Renal cortex interstitium (tissue), 15 donors: ENCODE results near the gene C9orf57. TPM values are rescaled to one million over a fixed set of nuclear protein-coding genes. Genes with fewer than 3 reads are reported as not detected.
"Not testable (repeated sequence)": the region's sequence is repeated elsewhere in the genome, so short reads cannot be mapped to it uniquely, and the experiment has no call there.

Source experiments
- DNase-seq, 11 donors: peaks; one replicate each; pipeline ENCODE4 v3.0.0-alpha.2; 2013; ENCODE audit warnings: low read depth in 9 of 11, low spot score in 4 of 11; ENCODE audit errors: extremely low read depth in 1 of 11
- long read RNA-seq, 16 experiments: transcript quantifications; one replicate each; lab custom pipeline, GENCODE V29; 2026
- polyA plus RNA-seq, 3 donors: library from polyadenylated mRNA; unstranded; fragments of 120-200 nt; gene quantifications; one replicate each; pipeline ENCODE4 v1.2.1, GENCODE V29; 2013; ENCODE audit not compliant: insufficient read length in 3 of 3

Gene C9orf57
- polyA plus RNA-seq, result not detected
- long read RNA-seq, donor 1, result 0 reads
- long read RNA-seq, donor 2, result 0 reads
- long read RNA-seq, donor 3, result 0 reads
- long read RNA-seq, donor 4, result 0 reads
- long read RNA-seq, donor 5, result 0 reads
- long read RNA-seq, donor 6, result 0 reads
- long read RNA-seq, donor 7, result 0 reads
- long read RNA-seq, donor 8, result 0 reads
- long read RNA-seq, donor 9, result 0 reads
- long read RNA-seq, donor 10, result 0 reads
- long read RNA-seq, donor 11, result 0 reads
- long read RNA-seq, donor 12, result 0 reads
- long read RNA-seq, donor 13, result 0 reads
- long read RNA-seq, donor 14, result 0 reads
- long read RNA-seq, donor 15, result 0 reads
- long read RNA-seq, donor 16, result 0 reads

- no peak for DNase-seq
These were observed at the start of gene C9orf57 for GRCh38 chr9:72060513-72060912. Gene C9orf57 (minus strand): TSS chr9:72060613. CDS start chr9:72059331, 1,282 bp downstream.

- DNase-seq, result no peak
These were observed 42.1 kb upstream of the C9orf57 start for GRCh38 chr9:72102520-72102919.

GRCh38 chr9:72095520-72095919 lies 35.1 kb upstream of the C9orf57 start:
- not testable (repeated sequence) for DNase-seq

GRCh38 chr9:72092820-72093219 lies 32.4 kb upstream of the C9orf57 start:
- DNase-seq, result no peak

GRCh38 chr9:72089451-72090130 lies 29.2 kb upstream of the C9orf57 start:
- peak in 7 of 11 donors; percentile 2 to 19 (median 9) for DNase-seq

GRCh38 chr9:72082536-72082935 lies 22.1 kb upstream of the C9orf57 start:
- DNase-seq, result no peak

- not testable (repeated sequence) for DNase-seq
These were observed 14.3 kb upstream of the C9orf57 start for GRCh38 chr9:72074666-72075065.

- no peak for DNase-seq
These were observed 4.7 kb upstream of the C9orf57 start for GRCh38 chr9:72065076-72065475.

GRCh38 chr9:72052122-72052521 lies 8.3 kb downstream of the C9orf57 start:
- DNase-seq, result no peak

- DNase-seq, result no peak
These were observed 11.6 kb downstream of the C9orf57 start for GRCh38 chr9:72048850-72049249.

- no peak for DNase-seq
These were observed 13.6 kb downstream of the C9orf57 start for GRCh38 chr9:72046630-72047456.

GRCh38 chr9:72044095-72044494 lies 16.3 kb downstream of the C9orf57 start:
- no peak for DNase-seq

GRCh38 chr9:72043576-72043975 lies 16.8 kb downstream of the C9orf57 start:
- no peak for DNase-seq

- no peak for DNase-seq
These were observed 17.5 kb downstream of the C9orf57 start for GRCh38 chr9:72042928-72043327.

- peak in 4 of 11 donors; percentile 23 to 38 (median 26) for DNase-seq
These were observed 18.6 kb downstream of the C9orf57 start for GRCh38 chr9:72041775-72042194.

GRCh38 chr9:72041369-72041768 lies 19.0 kb downstream of the C9orf57 start:
- DNase-seq, result no peak

GRCh38 chr9:72039532-72039931 lies 20.9 kb downstream of the C9orf57 start:
- no peak for DNase-seq

- DNase-seq, result peak in 10 of 11 donors; percentile 54 to 78 (median 65)
These were observed 21.5 kb downstream of the C9orf57 start for GRCh38 chr9:72038890-72039410.

- peak in 2 of 11 donors; percentile 16 to 45 for DNase-seq
These were observed 22.0 kb downstream of the C9orf57 start for GRCh38 chr9:72038408-72038807.
